Adrenal gland (tissue), 5 donors: ENCODE measurements around the gene DSG4.

Experiments used
- CTCF ChIP-seq, 6 experiments: fragments of 450-650 bp in 4 of 6; fragments of 200-600 bp in 2 of 6; sonication (generic) in 1 of 6; IDR thresholded peaks; 1 replicate in 5 of 6; 2 replicates in 1 of 6; pipeline versions ENCODE4 v1.5.1 to v1.8.0; 2016 to 2021; ENCODE audit warnings: antibody characterized with exemption in 6 of 6, mild to moderate bottlenecking in 2 of 6, moderate library complexity in 1 of 6
- POLR2A ChIP-seq, 2 donors: fragments of 450-650 bp; IDR thresholded peaks; one replicate each; pipeline ENCODE4 v1.6.1; 2017; ENCODE audit warnings: antibody characterized with exemption in 2 of 2, mild to moderate bottlenecking in 2 of 2, moderate library complexity in 1 of 2
- donor health status: DM: no; HTN: no; CAD: no.

- no peak for TF ChIP-seq CTCF (IDR thresholded peaks at IDR 0.05)
- TF ChIP-seq POLR2A (IDR thresholded peaks at IDR 0.05): no peak
Observed at GRCh38 chr18:31428211-31428610, 51.6 kb downstream of the DSG4 start.
